ENCODE data around the gene ALKBH7.
"Not testable (repeated sequence)": the region's sequence is repeated elsewhere in the genome, so short reads cannot be mapped to it uniquely, and the experiment has no call there.

Gene ALKBH7

GRCh38 chr19:6358003-6358402 is 14.6 kb upstream of the ALKBH7 start:
- no peak overlapping the region for H3K27ac Mint-ChIP-seq
- ATAC-seq (no peak), DNase-seq (ENCODE audit: low spot score in 2 of 2) (no peak)

GRCh38 chr19:6359568-6360341 is 12.8 kb upstream of the ALKBH7 start:
- ATAC-seq, result no peak
- Mint-ChIP-seq H3K9me3 (no peaks in the 10 kb centered on the region), H3K4me3 (no peak overlapping the region), H3K36me3 (peaks cover 37% of the 10 kb centered on the region), H3K27ac (no peak overlapping the region), H3K4me1 (peaks cover 21% of the 10 kb centered on the region)
- DNase-seq (ENCODE audit: low spot score in 2 of 2), result no peak

More at GRCh38 chr19:6358003-6358402, 14.6 kb upstream of the ALKBH7 start:
- Mint-ChIP-seq H3K4me1 (peaks cover 11% of the 10 kb centered on the region), H3K36me3 (peaks cover 20% of the 10 kb centered on the region), H3K9me3 (no peaks in the 10 kb centered on the region), H3K4me3 (no peak overlapping the region)

GRCh38 chr19:6360445-6360844 is 12.1 kb upstream of the ALKBH7 start:
- Mint-ChIP-seq H3K36me3 (peaks cover 44% of the 10 kb centered on the region), H3K27ac (peak overlapping the region; percentile 98), H3K4me1 (peaks cover 21% of the 10 kb centered on the region), H3K4me3 (peak overlapping the region; percentile 99)
- DNase-seq (ENCODE audit: low spot score in 2 of 2); ATAC-seq; H3K9me3 Mint-ChIP-seq: not testable (repeated sequence)

GRCh38 chr19:6360857-6361216 is 11.8 kb upstream of the ALKBH7 start:
- ATAC-seq; H3K9me3 Mint-ChIP-seq; DNase-seq (ENCODE audit: low spot score in 2 of 2): not testable (repeated sequence)
- peak overlapping the region; percentile 98 for H3K27ac Mint-ChIP-seq
- peaks cover 21% of the 10 kb centered on the region for H3K4me1 Mint-ChIP-seq
- H3K4me3 Mint-ChIP-seq, result peak overlapping the region; percentile 99
- H3K36me3 Mint-ChIP-seq, result peaks cover 48% of the 10 kb centered on the region

- peaks cover 21% of the 10 kb centered on the region for H3K4me1 Mint-ChIP-seq
- DNase-seq (ENCODE audit: low spot score in 2 of 2) (no peak), ATAC-seq (no peak)
- peak overlapping the region; percentile 98 for H3K27ac Mint-ChIP-seq
- peaks cover 60% of the 10 kb centered on the region for H3K36me3 Mint-ChIP-seq
- peak overlapping the region; percentile 99 for H3K4me3 Mint-ChIP-seq
- H3K9me3 Mint-ChIP-seq, result no peaks in the 10 kb centered on the region
These were observed 10.6 kb upstream of the ALKBH7 start for GRCh38 chr19:6362027-6362350.

GRCh38 chr19:6362351-6362801 is 10.2 kb upstream of the ALKBH7 start:
- Mint-ChIP-seq H3K36me3 (peaks cover 63% of the 10 kb centered on the region), H3K4me1 (peaks cover 21% of the 10 kb centered on the region), H3K27ac (peak overlapping the region; percentile 98), H3K9me3 (no peaks in the 10 kb centered on the region), H3K4me3 (peak overlapping the region; percentile 99)
- ATAC-seq (no peak), DNase-seq (ENCODE audit: low spot score in 2 of 2) (peak in 1 of 2 donors; percentile 61)

GRCh38 chr19:6364353-6364752 is 8.2 kb upstream of the ALKBH7 start:
- Mint-ChIP-seq H3K36me3 (peaks cover 83% of the 10 kb centered on the region), H3K27ac (peak overlapping the region; percentile 65), H3K9me3 (no peaks in the 10 kb centered on the region), H3K4me3 (no peak overlapping the region), H3K4me1 (peaks cover 23% of the 10 kb centered on the region)
- no peak for DNase-seq (ENCODE audit: low spot score in 2 of 2)
- ATAC-seq, result no peak

- Mint-ChIP-seq H3K4me3 (peak overlapping the region; percentile 87), H3K27ac (peak overlapping the region; percentile 93), H3K4me1 (peaks cover 23% of the 10 kb centered on the region), H3K9me3 (no peaks in the 10 kb centered on the region), H3K36me3 (peaks cover 25% of the 10 kb centered on the region)
- peak; percentile 79 for ATAC-seq
- peak; percentile 97 to 99 for DNase-seq (ENCODE audit: low spot score in 2 of 2)
These were observed 660 bp downstream of the ALKBH7 start for GRCh38 chr19:6373096-6373812.

- H3K27ac Mint-ChIP-seq, result peak overlapping the region; percentile 93
- ATAC-seq, result no peak
- DNase-seq (ENCODE audit: low spot score in 2 of 2), result no peak
- H3K4me3 Mint-ChIP-seq, result peak overlapping the region; percentile 87
- peaks cover 25% of the 10 kb centered on the region for H3K36me3 Mint-ChIP-seq
- peaks cover 23% of the 10 kb centered on the region for H3K4me1 Mint-ChIP-seq
- H3K9me3 Mint-ChIP-seq, result no peaks in the 10 kb centered on the region
These were observed 1.2 kb downstream of the ALKBH7 start for GRCh38 chr19:6373813-6374108.

GRCh38 chr19:6374161-6374709 is 1.6 kb downstream of the ALKBH7 start:
- Mint-ChIP-seq H3K4me1 (peaks cover 22% of the 10 kb centered on the region), H3K9me3 (no peaks in the 10 kb centered on the region), H3K27ac (peak overlapping the region; percentile 93), H3K4me3 (peak overlapping the region; percentile 87), H3K36me3 (peaks cover 25% of the 10 kb centered on the region)
- ATAC-seq (no peak), DNase-seq (ENCODE audit: low spot score in 2 of 2) (no peak)

GRCh38 chr19:6374711-6375410 is 2.3 kb downstream of the ALKBH7 start:
- H3K9me3 Mint-ChIP-seq, result no peaks in the 10 kb centered on the region
- peak overlapping the region; percentile 87 for H3K4me3 Mint-ChIP-seq
- H3K36me3 Mint-ChIP-seq, result peaks cover 27% of the 10 kb centered on the region
- ATAC-seq (no peak), DNase-seq (ENCODE audit: low spot score in 2 of 2) (no peak)
- H3K4me1 Mint-ChIP-seq, result peaks cover 15% of the 10 kb centered on the region
- no peak overlapping the region for H3K27ac Mint-ChIP-seq

- Mint-ChIP-seq H3K36me3 (peaks cover 33% of the 10 kb centered on the region), H3K27ac (peak within 1 kb of the TSS; percentile 60), H3K4me3 (peak within 1 kb of the TSS; percentile 87), H3K9me3 (no peaks in the 10 kb centered on the region), H3K4me1 (peaks cover 13% of the 10 kb centered on the region)
- ATAC-seq, result no peak
- DNase-seq (ENCODE audit: low spot score in 2 of 2), result no peak
These were observed 2.9 kb downstream of the ALKBH7 start, which contains the start of gene PSPN for GRCh38 chr19:6375411-6376010. TSS of gene PSPN (minus strand) at chr19:6375933. CDS start at chr19:6375849, 84 bp downstream.

- ATAC-seq, result no peak
- Mint-ChIP-seq H3K27ac (no peak overlapping the region), H3K36me3 (peaks cover 44% of the 10 kb centered on the region), H3K4me1 (peaks cover 13% of the 10 kb centered on the region), H3K4me3 (no peak overlapping the region), H3K9me3 (no peaks in the 10 kb centered on the region)
- no peak for DNase-seq (ENCODE audit: low spot score in 2 of 2)
These were observed 4.1 kb downstream of the ALKBH7 start for GRCh38 chr19:6376512-6377190.

- no peak for DNase-seq (ENCODE audit: low spot score in 2 of 2)
- Mint-ChIP-seq H3K9me3 (no peaks in the 10 kb centered on the region), H3K36me3 (peaks cover 53% of the 10 kb centered on the region)
These were observed 5.4 kb downstream of the ALKBH7 start for GRCh38 chr19:6378041-6378440.

More at GRCh38 chr19:6378041-6378440, 5.4 kb downstream of the ALKBH7 start:
- Mint-ChIP-seq H3K4me3 (no peak overlapping the region), H3K4me1 (peaks cover 8% of the 10 kb centered on the region), H3K27ac (no peak overlapping the region)
- ATAC-seq, result no peak
